Measurements from ENCODE around the gene OR2Z1. TPM values are rescaled to one million over a fixed set of nuclear protein-coding genes. Genes with fewer than 3 reads are reported as not detected.
"Not testable (repeated sequence)": the region's sequence is repeated elsewhere in the genome, so short reads cannot be mapped to it uniquely, and the experiment has no call there.

OR2Z1 gene
- total and polyA plus RNA-seq, 2 of the 4 experiments (the other 2 are of a cell fraction) = not detected

GRCh38 chr19:8739291-8740065 is 18.0 kb downstream of the OR2Z1 start:
- H3K14ac ChIP-seq (replicated peaks; ENCODE audit: low read depth, low read length); H3K4ac ChIP-seq (ENCODE audit: low read depth, low read length); H3K4me1 ChIP-seq (ENCODE audit: control insufficient read depth, insufficient read depth, low read length); H2BK15ac ChIP-seq (ENCODE audit: low read depth, low read length); H4K8ac ChIP-seq (ENCODE audit: low read depth in 2 of 2, low read length in 2 of 2); H3K27me3 ChIP-seq (ENCODE audit: control insufficient read depth, insufficient read depth, low read length); H3K18ac ChIP-seq (ENCODE audit: low read depth, low read length); H3K56ac ChIP-seq (ENCODE audit: extremely low read depth, insufficient read depth, low read length); H2BK120ac ChIP-seq (ENCODE audit: low read depth, low read length); H3K27ac ChIP-seq (ENCODE audit: insufficient read depth, low read length); H2BK5ac ChIP-seq (ENCODE audit: low read depth, low read length, poor library complexity, severe bottlenecking); H2AK9ac ChIP-seq (replicated peaks; ENCODE audit: low read depth, low read length, poor library complexity); H3K79me1 ChIP-seq (ENCODE audit: low read depth in 1 of 2, low read length in 2 of 2); in situ Hi-C loops (cut with MboI; ENCODE audit: low sequenced_read_pairs); H3K36me3 ChIP-seq (ENCODE audit: control insufficient read depth, insufficient read depth, low read length); H3K4me3 ChIP-seq (ENCODE audit: insufficient read depth, low read depth, low read length); H2AK5ac ChIP-seq (ENCODE audit: low read depth, low read length); dilution Hi-C loops (cut with HindIII; ENCODE audit: low sequenced_read_pairs, unreplicated experiment); DNase-seq; ATAC-seq (ENCODE audit: low read depth); H2BK20ac ChIP-seq (ENCODE audit: low read depth, low read length); H3K9me3 ChIP-seq (ENCODE audit: control insufficient read depth, insufficient read depth, low read length); H3K9me1 ChIP-seq (ENCODE audit: insufficient read depth, low read length); POLR2A ChIA-PET (ENCODE audit: unreplicated experiment); BruUV-seq (replicated peaks); CTCF ChIA-PET; H2AFZ ChIP-seq (replicated peaks; ENCODE audit: low read length, poor library complexity); H3K9ac ChIP-seq (ENCODE audit: low read depth, low read length); H4K91ac ChIP-seq (ENCODE audit: insufficient read depth, low read depth, low read length); H3K4me2 ChIP-seq (ENCODE audit: low read depth, low read length); H4K20me1 ChIP-seq (ENCODE audit: insufficient read depth, low read length); intact Hi-C loops (cut with micrococcal nuclease); H3K23ac ChIP-seq (ENCODE audit: low read depth, low read length); H4K5ac ChIP-seq (ENCODE audit: low read depth, low read length): not testable (repeated sequence)
- WGBS, 2 experiments (ENCODE audit: extremely low coverage in 2 of 2, insufficient read length in 1 of 2) = no CpG with 5 or more reads among the region's 55 CpGs

GRCh38 chr19:8767257-8767656 is 45.8 kb downstream of the OR2Z1 start:
- H2BK20ac ChIP-seq (ENCODE audit: low read depth, low read length); H3K14ac ChIP-seq (replicated peaks; ENCODE audit: low read depth, low read length); H4K8ac ChIP-seq (ENCODE audit: low read depth in 2 of 2, low read length in 2 of 2); H2AFZ ChIP-seq (replicated peaks; ENCODE audit: low read length, poor library complexity); H3K79me1 ChIP-seq (ENCODE audit: low read depth in 1 of 2, low read length in 2 of 2); H3K4me1 ChIP-seq (ENCODE audit: control insufficient read depth, insufficient read depth, low read length); H4K5ac ChIP-seq (ENCODE audit: low read depth, low read length); H3K9ac ChIP-seq (ENCODE audit: low read depth, low read length); H3K9me1 ChIP-seq (ENCODE audit: insufficient read depth, low read length); H3K56ac ChIP-seq (ENCODE audit: extremely low read depth, insufficient read depth, low read length); H3K9me3 ChIP-seq (ENCODE audit: control insufficient read depth, insufficient read depth, low read length); in situ Hi-C loops (cut with MboI; ENCODE audit: low sequenced_read_pairs); H3K4me2 ChIP-seq (ENCODE audit: low read depth, low read length); H3K27ac ChIP-seq (ENCODE audit: insufficient read depth, low read length); POLR2A ChIA-PET (ENCODE audit: unreplicated experiment); H3K4me3 ChIP-seq (ENCODE audit: insufficient read depth, low read depth, low read length); CTCF ChIA-PET; H2AK5ac ChIP-seq (ENCODE audit: low read depth, low read length); H2AK9ac ChIP-seq (replicated peaks; ENCODE audit: low read depth, low read length, poor library complexity); ATAC-seq (ENCODE audit: low read depth); H3K18ac ChIP-seq (ENCODE audit: low read depth, low read length); H3K4ac ChIP-seq (ENCODE audit: low read depth, low read length); dilution Hi-C loops (cut with HindIII; ENCODE audit: low sequenced_read_pairs, unreplicated experiment); BruUV-seq (replicated peaks); DNase-seq; H3K27me3 ChIP-seq (ENCODE audit: control insufficient read depth, insufficient read depth, low read length); H2BK120ac ChIP-seq (ENCODE audit: low read depth, low read length); H3K36me3 ChIP-seq (ENCODE audit: control insufficient read depth, insufficient read depth, low read length); intact Hi-C loops (cut with micrococcal nuclease); H2BK15ac ChIP-seq (ENCODE audit: low read depth, low read length); H4K91ac ChIP-seq (ENCODE audit: insufficient read depth, low read depth, low read length); H3K23ac ChIP-seq (ENCODE audit: low read depth, low read length); H4K20me1 ChIP-seq (ENCODE audit: insufficient read depth, low read length); H2BK5ac ChIP-seq (ENCODE audit: low read depth, low read length, poor library complexity, severe bottlenecking): not testable (repeated sequence)
- WGBS, 2 experiments (ENCODE audit: extremely low coverage in 2 of 2, insufficient read length in 1 of 2) = no CpG with 5 or more reads among the region's 11 CpGs

Measured in IMR-90 (cell line).